WERI-Rb-1 (cell line): ENCODE results near the gene EIF4A3.
A peak's percentile ranks its signal among the peaks of the same experiment; 100 is the strongest.

Source experiments
- DNase-seq: peaks from one replicate; pipeline ENCODE4 v3.0.0-alpha.2; 2020
- H3K27ac ChIP-seq: fragments of 250-450 bp; sonication (Bioruptor Pico); 2 replicates; pipeline ENCODE4 v1.5.1; 2020; ENCODE audit warnings: mild to moderate bottlenecking, moderate library complexity
- H3K27me3 ChIP-seq: fragments of 250-450 bp; sonication (Bioruptor Pico); 2 replicates; pipeline ENCODE4 v1.5.1; 2021; ENCODE audit warnings: mild to moderate bottlenecking, low read depth, moderate library complexity; ENCODE audit not compliant: insufficient read depth, severe bottlenecking
- H3K36me3 ChIP-seq: fragments of 250-450 bp; sonication (Bioruptor Pico); 2 replicates; pipeline ENCODE4 v1.5.1; 2020; ENCODE audit warnings: mild to moderate bottlenecking, moderate library complexity
- H3K4me3 ChIP-seq: 2 replicates; pipeline ENCODE4 v1.5.1; 2011; ENCODE audit warnings: low read depth, mild to moderate bottlenecking, control low read depth, low read length
- H3K9me3 ChIP-seq: fragments of 250-450 bp; sonication (Bioruptor Pico); 2 replicates; pipeline ENCODE4 v1.5.1; 2021; ENCODE audit warnings: mild to moderate bottlenecking, moderate library complexity; ENCODE audit not compliant: severe bottlenecking
- TF ChIP-seq, protein P1 (sequence below): IDR thresholded peaks from 2 replicates; pipeline ENCODE4 v1.5.1; 2011; ENCODE audit warnings: low read depth, mild to moderate bottlenecking, control low read depth, inconsistent platforms, low read length

The EIF4A3 gene

DNA sequence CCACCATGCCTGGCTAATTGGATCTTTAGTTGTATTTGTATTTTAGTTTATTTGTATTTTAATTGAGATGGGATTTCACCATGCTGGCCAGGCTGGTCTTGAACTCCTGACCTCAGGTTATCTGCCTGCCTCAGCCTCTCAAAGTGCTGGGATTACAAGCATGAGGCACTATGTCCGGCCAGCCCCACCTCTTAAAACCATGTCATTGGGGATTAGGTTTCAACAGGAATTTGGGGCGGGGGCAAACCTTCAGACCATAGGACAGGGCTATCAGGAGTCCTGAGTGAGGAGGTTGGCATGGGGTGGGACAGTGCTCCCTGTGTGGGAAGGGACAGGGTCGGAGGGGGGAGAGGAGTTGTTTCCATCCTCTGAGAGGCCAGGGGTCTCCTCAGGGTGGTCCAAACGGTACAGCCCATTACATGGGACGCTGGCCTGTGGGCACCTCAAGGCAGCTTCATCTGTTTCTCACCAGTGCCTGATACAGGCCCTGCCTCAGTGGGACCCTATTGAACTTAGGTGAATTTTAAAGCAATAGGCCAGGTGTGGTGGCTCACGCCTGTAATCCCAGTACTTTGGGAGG is 23.9 kb downstream of the EIF4A3 start:
- Histone ChIP-seq H3K4me3 (no peak overlapping the region), H3K27me3 (no peaks in the 10 kb centered on the region), H3K36me3 (peaks cover 16% of the 10 kb centered on the region), H3K9me3 (no peaks in the 10 kb centered on the region), H3K27ac (no peak overlapping the region)
- peak; percentile 7 for DNase-seq
- TF ChIP-seq, protein P1, sequence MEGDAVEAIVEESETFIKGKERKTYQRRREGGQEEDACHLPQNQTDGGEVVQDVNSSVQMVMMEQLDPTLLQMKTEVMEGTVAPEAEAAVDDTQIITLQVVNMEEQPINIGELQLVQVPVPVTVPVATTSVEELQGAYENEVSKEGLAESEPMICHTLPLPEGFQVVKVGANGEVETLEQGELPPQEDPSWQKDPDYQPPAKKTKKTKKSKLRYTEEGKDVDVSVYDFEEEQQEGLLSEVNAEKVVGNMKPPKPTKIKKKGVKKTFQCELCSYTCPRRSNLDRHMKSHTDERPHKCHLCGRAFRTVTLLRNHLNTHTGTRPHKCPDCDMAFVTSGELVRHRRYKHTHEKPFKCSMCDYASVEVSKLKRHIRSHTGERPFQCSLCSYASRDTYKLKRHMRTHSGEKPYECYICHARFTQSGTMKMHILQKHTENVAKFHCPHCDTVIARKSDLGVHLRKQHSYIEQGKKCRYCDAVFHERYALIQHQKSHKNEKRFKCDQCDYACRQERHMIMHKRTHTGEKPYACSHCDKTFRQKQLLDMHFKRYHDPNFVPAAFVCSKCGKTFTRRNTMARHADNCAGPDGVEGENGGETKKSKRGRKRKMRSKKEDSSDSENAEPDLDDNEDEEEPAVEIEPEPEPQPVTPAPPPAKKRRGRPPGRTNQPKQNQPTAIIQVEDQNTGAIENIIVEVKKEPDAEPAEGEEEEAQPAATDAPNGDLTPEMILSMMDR, result no peak

DNA sequence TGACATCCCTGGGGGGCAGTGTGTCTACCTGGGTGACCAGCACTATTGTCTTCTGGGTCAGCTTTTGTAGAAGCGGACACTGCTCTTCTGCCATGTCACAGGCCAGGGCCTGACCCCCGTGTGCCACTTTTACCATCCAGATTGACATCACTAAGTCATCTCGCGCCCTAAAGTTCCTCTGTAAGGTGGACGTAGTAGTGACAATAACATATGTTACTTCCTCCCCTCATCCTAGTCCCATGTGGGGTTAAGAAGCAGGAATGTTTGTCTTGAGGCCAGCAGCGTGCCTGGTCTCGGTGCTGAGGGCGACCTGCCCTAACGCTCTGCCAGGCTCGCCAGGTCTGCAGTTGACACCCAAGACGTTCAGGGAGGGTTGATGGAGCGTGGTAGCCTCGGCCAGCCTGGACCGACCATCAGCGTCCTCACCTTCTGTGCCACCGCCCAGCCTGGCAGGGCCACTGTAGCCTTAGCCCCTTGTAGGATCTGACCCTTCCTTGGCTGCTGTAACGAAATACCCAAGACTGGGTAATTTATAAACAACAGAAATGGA is 24.8 kb downstream of the EIF4A3 start:
- no peaks in the 10 kb centered on the region for H3K9me3 ChIP-seq
- DNase-seq, result peak; percentile 6
- no peaks in the 10 kb centered on the region for H3K27me3 ChIP-seq
- no peak overlapping the region for H3K4me3 ChIP-seq
- peaks cover 25% of the 10 kb centered on the region for H3K36me3 ChIP-seq
- TF ChIP-seq, protein P1, result no peak
- H3K27ac ChIP-seq, result no peak overlapping the region

DNA sequence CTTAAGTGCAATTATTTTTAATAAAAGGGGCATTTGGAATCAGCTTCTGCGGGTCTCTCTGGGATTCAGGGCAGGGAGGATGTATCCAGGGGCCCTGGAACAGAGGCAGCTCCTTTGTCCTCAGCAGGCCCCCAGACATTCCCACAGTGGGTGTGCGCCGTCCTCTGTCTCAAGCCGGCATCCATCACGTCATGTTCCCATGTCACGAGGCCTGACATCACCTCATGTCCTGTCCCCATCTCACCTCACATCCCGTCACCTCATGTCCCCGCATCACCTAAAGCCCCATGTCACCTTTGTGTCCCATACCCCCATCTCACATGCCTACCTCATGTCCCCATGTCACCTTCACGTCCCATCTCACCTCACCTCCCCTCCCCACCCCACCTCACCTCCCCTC is 27.1 kb downstream of the EIF4A3 start:
- peak; percentile 56 for DNase-seq
- peaks cover 5% of the 10 kb centered on the region for H3K9me3 ChIP-seq
- TF ChIP-seq, protein P1, result no peak

DNA sequence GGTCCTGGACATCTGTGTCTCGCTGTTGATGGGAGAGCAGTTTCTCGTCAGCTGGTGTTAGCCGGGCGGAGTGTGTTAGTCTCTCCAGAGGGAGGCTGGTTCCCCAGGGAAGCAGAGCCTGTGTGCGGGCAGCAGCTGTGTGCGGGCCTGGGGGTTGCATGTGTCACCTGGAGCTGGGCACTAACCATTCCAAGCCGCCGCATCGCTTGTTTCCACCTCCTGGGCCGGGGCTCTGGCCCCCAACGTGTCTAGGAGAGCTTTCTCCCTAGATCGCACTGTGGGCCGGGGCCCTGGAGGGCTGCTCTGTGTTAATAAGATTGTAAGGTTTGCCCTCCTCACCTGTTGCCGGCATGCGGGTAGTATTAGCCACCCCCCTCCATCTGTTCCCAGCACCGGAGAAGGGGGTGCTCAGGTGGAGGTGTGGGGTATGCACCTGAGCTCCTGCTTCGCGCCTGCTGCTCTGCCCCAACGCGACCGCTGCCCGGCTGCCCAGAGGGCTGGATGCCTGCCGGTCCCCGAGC is 27.6 kb downstream of the EIF4A3 start:
- H3K27me3 ChIP-seq, result no peaks in the 10 kb centered on the region
- H3K27ac ChIP-seq, result peak overlapping the region; percentile 13; the same call in 1 of the 2 replicates
- H3K4me3 ChIP-seq, result no peak overlapping the region
- DNase-seq, result peak; percentile 38
- TF ChIP-seq, protein P1, result no peak
- H3K9me3 ChIP-seq, result peaks cover 6% of the 10 kb centered on the region
- H3K36me3 ChIP-seq, result peaks cover 36% of the 10 kb centered on the region

More for the DNA sequence above, 27.1 kb downstream of the EIF4A3 start:
- H3K27ac ChIP-seq, result no peak overlapping the region
- no peak overlapping the region for H3K4me3 ChIP-seq
- peaks cover 32% of the 10 kb centered on the region for H3K36me3 ChIP-seq
- H3K27me3 ChIP-seq, result no peaks in the 10 kb centered on the region

DNA sequence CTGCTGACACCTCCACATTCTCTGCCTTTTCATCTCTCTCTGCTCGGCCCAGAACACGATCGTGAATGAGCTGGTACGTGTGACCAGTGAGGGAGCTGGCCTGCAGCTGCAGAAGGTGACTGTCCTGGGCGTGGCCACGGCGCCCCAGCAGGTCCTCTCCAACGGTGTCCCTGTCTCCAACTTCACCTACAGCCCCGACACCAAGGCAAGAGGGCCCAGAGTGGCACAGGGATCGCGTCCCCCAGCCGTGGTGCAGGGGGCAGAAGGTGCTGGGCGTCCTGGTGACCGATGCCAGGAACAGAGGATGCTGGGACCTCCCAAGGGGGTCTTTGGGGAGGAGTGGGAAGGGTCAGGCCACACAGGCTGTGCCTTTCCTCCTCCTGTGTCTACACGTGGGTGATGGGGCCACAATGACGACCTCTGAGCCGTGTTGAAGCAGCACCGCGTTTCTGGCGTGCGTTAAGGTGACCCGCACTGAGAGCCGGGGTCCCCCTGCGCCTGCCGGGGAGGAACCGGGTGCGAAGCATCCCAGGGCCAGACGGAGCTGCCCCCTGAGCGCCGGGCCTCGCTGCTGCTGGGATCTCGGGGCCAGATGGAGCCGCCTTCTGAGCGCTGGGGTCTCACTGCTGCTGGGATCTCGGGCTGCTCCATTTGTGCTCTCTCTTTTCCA is 28.2 kb downstream of the EIF4A3 start:
- TF ChIP-seq, protein P1, result no peak
- peak; percentile 7 for DNase-seq
- Histone ChIP-seq H3K4me3 (no peak overlapping the region), H3K9me3 (peaks cover 6% of the 10 kb centered on the region), H3K27me3 (no peaks in the 10 kb centered on the region), H3K36me3 (peaks cover 38% of the 10 kb centered on the region), H3K27ac (peak overlapping the region; percentile 13; the same call in 1 of the 2 replicates)
